Right ventricle myocardium superior (tissue), 1 donor: Measurements from ENCODE around the gene MUC4. TPM values are rescaled to one million over a fixed set of nuclear protein-coding genes. Genes with fewer than 3 reads are reported as not detected.
"Not testable (repeated sequence)": the region's sequence is repeated elsewhere in the genome, so short reads cannot be mapped to it uniquely, and the experiment has no call there.

Experiments used
- ATAC-seq: fragments of 200-7000 bp; cut with Tn5 transposase; one replicate; pipeline ENCODE4 v1.9.1; 2020; ENCODE audit warnings: mild to moderate bottlenecking; ENCODE audit not compliant: poor library complexity
- DNase-seq: peaks from one replicate; pipeline ENCODE4 v3.0.0-alpha.2; 2020
- intact Hi-C: fragments of 100-400 bp; cut with DNase I; formaldehyde crosslinking; loops from one replicate; pipeline ENCODE4 v1.11.2; 2022
- total RNA-seq: library from RNA; stranded (reverse); fragmentation: NEBNext Ultra II Directional; extraction: Animal tissue kit (Norgen Biotek cat#: 25700); gene quantifications from one replicate; pipeline ENCODE4 v1.2.1, GENCODE V29; 2021
- donor health status: DM: no; HTN: yes; CAD: no; lungs with severe emphysema.

MUC4 gene
- total RNA-seq, 1 donor from 2014 or later = not detected

- no peak for DNase-seq
- intact Hi-C loops = no loop called here
- ATAC-seq = no peak
Measured at GRCh38 chr3:195838714-195839113, 27.0 kb upstream of the MUC4 start.

DNA sequence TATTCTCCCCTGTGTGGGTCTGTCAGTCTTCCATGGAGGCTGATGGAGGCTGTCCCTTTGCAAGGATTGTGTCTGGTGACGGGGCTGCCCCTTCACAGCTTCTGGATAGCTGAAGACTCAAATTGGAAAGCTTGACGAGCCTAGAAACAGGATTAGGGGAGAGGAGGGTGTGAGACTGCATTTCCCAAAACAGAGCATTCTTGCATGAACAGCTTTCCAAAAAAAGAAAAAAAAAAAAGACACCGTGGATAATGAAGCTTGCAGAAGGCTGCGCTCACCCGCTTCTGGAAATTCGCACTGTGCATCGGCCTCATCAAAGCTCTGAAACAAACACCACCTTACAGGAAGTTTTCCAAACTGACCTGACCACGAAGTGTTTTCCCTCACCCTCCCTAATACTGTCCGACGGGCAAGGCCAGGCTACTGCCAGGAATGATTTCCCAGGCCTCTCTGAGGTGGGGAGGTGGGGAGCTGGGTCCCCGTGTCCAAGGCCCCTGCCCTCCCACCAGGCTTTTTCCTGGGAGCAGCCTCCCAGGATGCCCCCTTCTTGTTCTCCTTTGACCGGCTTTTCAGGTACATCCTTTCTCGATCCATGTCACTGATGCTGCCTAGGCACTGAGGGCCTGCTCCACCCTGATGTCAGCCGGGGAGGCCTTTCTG lies 24.9 kb upstream of the MUC4 start:
- intact Hi-C loops = no loop called here
- ATAC-seq (no peak), DNase-seq (no peak)

DNA sequence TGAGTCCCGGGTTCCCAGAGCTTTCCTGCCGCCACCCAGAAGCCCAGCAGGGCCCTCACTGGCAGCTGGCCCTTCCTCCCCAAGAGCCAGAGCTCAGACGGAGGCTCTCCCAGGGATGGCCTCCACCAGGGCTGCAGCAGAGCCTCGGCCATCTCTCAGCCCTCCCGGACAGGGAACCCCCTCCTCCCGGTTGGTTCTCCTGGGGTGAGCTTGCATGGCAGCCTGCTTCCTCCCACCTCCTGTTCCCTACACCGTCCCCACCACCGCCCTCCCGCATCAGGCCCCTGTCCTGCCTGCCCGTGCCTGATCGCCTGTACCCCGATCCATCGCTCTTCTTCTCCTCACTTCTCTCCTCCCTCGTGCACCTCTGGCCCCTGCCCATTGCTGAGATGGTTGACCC lies 24.1 kb upstream of the MUC4 start:
- DNase-seq = no peak
- intact Hi-C loops = no loop called here
- ATAC-seq = no peak

DNA sequence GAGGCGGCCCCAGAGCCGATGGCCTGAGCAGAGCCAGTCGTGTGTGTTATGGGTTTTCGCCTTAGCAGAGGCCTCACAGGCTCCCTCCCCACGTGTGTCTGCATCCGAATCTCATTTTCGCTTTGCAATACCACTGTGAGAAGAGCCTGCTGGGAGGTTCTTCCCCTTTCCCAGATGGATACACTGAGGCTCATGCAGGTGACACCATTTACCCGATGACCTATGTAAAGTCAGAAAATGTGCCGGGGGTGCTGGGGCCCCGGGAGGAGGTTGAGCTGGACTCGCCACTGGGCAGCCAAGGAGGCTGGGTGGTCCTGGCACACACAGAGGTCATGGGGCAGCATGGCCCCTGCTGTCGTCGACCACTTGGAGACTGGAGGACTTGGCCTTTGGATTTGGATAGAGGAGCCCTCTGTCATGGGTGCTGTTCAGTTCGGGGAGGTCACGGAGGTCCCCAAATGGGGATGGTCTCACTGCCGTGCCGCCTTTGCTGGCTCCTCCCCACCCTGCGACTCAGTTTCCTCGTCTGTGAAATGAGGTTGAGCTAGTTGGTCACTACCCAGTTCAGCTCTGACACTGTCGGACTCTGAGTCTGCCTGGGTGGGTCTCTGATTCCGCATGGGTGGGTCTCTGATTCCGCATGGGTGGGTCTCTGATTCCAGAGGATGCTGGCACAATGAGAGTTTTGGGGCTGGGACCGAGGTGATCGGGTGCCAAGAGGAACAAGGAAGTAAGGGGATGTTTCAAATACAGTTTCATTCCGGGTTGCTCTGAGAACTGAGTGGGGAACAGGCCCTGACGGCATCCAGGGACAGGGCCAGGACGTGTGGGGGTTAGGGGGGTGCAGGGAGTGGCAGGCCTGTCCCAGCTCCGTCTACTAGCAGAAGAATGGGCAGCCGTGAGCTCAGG lies 23.2 kb upstream of the MUC4 start:
- ATAC-seq (no peak), DNase-seq (no peak)
- intact Hi-C loops = no loop called here

DNA sequence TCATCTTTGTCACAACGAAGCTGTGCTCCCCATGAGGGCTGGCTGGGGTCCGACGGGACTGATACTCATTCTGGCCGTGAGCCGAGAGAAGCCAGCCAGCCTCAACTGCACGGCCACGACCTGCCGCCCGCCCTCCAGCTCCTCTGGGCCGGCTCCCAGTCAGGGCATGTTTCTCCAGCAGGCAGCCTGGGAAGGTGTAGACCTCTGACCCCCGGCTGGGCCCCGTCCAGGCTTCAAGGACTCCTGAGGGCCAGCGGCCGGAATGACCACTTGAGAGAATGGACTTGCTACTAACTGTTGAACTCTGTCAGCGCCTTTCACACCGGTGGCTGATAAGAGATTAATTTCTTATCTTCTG lies 18.1 kb upstream of the MUC4 start:
- DNase-seq (no peak), ATAC-seq (no peak)
- intact Hi-C loops = no loop called here

- intact Hi-C loops = no loop called here
- DNase-seq (no peak), ATAC-seq (no peak)
Measured at GRCh38 chr3:195828762-195829161, 17.0 kb upstream of the MUC4 start.

DNA sequence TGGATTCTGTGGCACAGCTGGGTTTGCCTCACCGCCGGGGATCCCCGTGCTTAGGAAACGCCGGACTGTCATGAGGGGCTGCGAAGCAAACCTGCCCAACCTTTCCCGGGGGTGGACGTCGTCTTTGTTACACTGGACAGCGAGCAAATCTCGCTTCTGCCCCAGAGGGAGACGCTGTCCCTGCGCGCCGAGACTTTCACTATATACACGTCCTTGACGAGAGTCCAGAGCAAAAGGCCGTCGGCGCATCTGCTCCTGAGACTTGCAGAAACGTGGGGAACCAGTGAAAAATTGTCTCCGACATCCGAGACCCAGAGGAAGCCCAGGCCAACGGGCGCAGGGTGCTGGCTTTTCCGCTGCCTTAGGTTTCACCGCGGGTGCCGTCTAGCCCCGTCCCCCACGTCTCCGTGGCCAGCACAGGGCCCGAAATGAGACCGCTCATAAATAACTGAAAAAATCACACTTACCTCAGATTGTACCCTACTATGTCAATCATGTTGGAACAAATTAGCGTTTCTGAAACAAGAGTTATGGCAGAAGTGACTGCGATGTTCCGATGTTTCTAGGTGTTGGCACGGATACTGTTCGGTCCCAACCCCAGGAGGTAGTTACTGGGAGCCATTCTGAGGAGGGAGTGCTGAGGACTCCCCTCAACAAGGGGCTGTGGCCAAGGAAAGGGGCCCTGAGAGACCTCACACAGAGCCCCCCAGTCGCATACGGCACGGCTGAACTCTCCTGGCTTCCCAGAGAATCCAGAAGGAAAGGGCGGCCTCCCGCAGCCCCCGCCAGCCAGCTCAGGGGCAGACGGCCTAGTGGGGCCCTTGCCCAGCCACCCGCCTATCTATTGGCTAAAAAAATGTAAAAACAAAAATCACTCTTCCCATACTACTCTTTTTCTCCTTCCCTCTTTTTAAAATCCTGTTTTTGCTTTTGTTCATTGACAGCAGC lies 14.4 kb upstream of the MUC4 start:
- DNase-seq = no peak
- intact Hi-C loops = no loop called here
- no peak for ATAC-seq

DNA sequence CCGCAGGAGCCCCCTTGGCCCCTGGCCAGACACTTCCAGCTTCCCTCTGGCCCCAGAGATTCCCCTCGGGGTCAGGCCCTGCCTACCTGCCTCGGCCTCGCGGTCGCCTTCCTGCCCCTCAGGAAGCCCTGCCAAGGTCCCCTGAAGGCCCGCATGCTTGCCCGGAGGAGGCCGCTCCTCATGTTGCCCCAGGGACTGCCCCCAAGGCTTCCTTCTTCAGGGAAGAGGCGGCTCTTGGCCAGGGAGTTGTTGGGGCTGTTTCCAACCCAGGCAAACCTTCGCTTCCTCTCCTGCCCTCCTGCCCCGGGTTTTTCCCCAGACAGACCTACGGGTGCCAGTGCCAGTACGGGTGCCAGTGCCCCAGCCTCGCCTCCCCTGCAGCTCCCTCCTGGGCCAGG lies 13.5 kb upstream of the MUC4 start:
- DNase-seq = no peak
- no peak for ATAC-seq
- intact Hi-C loops = no loop called here

DNA sequence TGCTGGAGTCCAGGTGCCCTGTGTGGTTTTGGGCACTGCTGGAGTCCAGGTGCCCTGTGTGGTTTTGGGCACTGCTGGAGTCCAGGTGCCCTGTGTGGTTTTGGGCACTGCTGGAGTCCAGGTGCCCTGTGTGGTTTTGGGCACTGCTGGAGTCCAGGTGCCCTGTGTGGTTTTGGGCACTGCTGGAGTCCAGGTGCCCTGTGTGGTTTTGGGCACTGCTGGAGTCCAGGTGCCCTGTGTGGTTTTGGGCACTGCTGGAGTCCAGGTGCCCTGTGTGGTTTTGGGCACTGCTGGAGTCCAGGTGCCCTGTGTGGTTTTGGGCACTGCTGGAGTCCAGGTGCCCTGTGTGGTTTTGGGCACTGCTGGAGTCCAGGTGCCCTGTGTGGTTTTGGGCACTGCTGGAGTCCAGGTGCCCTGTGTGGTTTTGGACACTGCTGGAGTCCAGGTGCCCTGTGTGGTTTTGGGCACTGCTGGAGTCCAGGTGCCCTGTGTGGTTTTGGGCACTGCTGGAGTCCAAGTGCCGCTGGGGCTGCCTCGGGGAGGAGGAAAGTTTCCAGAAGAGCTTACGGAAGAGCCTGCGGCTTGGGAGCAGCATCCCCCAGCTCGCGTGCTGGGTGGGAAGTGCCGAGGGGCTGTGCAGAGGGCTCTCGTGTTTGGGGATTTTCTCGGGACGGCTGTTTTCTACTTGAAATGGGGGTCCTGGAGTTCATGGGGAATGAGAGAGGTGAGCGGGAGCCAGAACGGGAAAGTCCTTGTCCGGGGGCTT lies 12.9 kb upstream of the MUC4 start:
- intact Hi-C loops, ATAC-seq, DNase-seq: not testable (repeated sequence)

GRCh38 chr3:195823999-195824398 lies 12.3 kb upstream of the MUC4 start:
- DNase-seq (no peak), ATAC-seq (no peak)

DNA sequence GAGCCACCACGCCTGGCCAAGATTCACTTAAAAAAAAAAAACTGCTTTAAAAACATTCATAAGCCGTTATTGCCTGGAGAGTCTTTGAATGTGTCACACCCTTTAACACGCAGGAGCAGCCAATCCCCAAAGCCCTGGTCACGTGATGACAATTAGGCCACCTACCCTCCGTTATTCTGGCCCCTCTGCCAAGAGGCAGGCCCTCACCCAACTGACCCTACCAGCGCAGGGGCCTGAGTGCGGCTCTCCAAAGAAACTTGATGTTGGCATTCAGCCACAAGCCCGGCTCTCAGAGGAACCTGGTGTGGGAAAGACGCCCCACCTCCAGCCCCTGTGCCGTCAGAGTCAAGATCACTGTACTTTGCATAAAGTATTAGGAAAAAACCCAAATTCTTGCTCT lies 11.6 kb upstream of the MUC4 start:
- intact Hi-C loops = no loop called here
- ATAC-seq = peak; percentile 10
- DNase-seq = peak; percentile 38

More at GRCh38 chr3:195823999-195824398, 12.3 kb upstream of the MUC4 start:
- intact Hi-C loops = no loop called here

- ATAC-seq = no peak
- DNase-seq = no peak
- intact Hi-C loops = no loop called here
Measured at GRCh38 chr3:195822131-195822696, 10.5 kb upstream of the MUC4 start.

GRCh38 chr3:195821403-195822130 lies 9.8 kb upstream of the MUC4 start:
- DNase-seq (peak; percentile 3), ATAC-seq (no peak)

GRCh38 chr3:195820901-195821300 lies 9.2 kb upstream of the MUC4 start:
- intact Hi-C loops = no loop called here

More at GRCh38 chr3:195821403-195822130, 9.8 kb upstream of the MUC4 start:
- intact Hi-C loops = no loop called here

DNA sequence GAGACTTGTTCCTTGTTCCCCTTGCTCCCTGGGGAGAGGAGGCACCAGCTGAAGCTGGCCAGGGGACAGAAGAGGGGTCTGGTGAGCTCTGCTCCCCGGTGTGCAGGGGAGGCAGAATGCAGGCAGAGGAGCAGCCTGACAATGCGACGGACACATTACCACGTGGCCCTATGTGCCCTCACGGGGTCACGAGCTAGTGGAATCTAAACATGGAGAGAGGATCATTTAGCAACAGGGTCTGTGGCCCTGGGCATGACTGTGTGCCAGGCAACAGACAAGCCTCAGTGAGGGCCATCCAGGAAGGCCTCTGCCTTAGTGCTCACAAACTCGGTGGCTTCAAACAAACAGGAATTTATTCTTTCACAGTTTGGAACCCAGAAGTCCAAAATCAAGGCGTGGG lies 8.5 kb upstream of the MUC4 start:
- DNase-seq (peak; percentile 8), ATAC-seq (no peak)
- intact Hi-C loops = no loop called here

More at GRCh38 chr3:195820901-195821300, 9.2 kb upstream of the MUC4 start:
- DNase-seq (peak; percentile 17), ATAC-seq (no peak)

GRCh38 chr3:195818301-195818700 lies 6.6 kb upstream of the MUC4 start:
- no peak for ATAC-seq
- DNase-seq = peak; percentile 30
- intact Hi-C loops = no loop called here

- no peak for DNase-seq
- no peak for ATAC-seq
- intact Hi-C loops = no loop called here
Measured at GRCh38 chr3:195817578-195818135, 5.9 kb upstream of the MUC4 start.
